Putamen (tissue), 1 donor: ENCODE measurements around the gene CTRB1.
"Not testable (repeated sequence)": the region's sequence is repeated elsewhere in the genome, so short reads cannot be mapped to it uniquely, and the experiment has no call there.

Experiments used
- DNase-seq: peaks from one replicate; pipeline ENCODE4 v3.0.0-alpha.2; 2016; ENCODE audit warnings: low spot score

The CTRB1 gene

GRCh38 chr16:75204410-75204758, 14.4 kb upstream of the CTRB1 start:
- no peak for DNase-seq

GRCh38 chr16:75204905-75205304, 13.9 kb upstream of the CTRB1 start:
- not testable (repeated sequence) for DNase-seq

GRCh38 chr16:75205438-75205837, 13.3 kb upstream of the CTRB1 start:
- DNase-seq, result not testable (repeated sequence)

- DNase-seq, result not testable (repeated sequence)
Measured at GRCh38 chr16:75205961-75206748, 12.6 kb upstream of the CTRB1 start.

GRCh38 chr16:75206749-75207451, 11.9 kb upstream of the CTRB1 start, which contains the start of gene CTRB2:
Gene CTRB2, minus strand, starts transcription at chr16:75207161. Its CDS starts 20 bp downstream, at chr16:75207141.
- no peak for DNase-seq

- DNase-seq, result no peak
Measured at GRCh38 chr16:75207831-75208230, 11.0 kb upstream of the CTRB1 start.

- no peak for DNase-seq
Measured at GRCh38 chr16:75208242-75208825, 10.5 kb upstream of the CTRB1 start.

GRCh38 chr16:75208861-75209505, 9.8 kb upstream of the CTRB1 start:
- DNase-seq, result no peak

- DNase-seq, result not testable (repeated sequence)
Measured at GRCh38 chr16:75209514-75209913, 9.3 kb upstream of the CTRB1 start.

GRCh38 chr16:75209944-75210343, 8.8 kb upstream of the CTRB1 start:
- DNase-seq, result no peak

- not testable (repeated sequence) for DNase-seq
Measured at GRCh38 chr16:75211286-75211685, 7.5 kb upstream of the CTRB1 start.

- DNase-seq, result no peak
Measured at GRCh38 chr16:75216127-75216526, 2.7 kb upstream of the CTRB1 start.

GRCh38 chr16:75216576-75216975, 2.2 kb upstream of the CTRB1 start:
- no peak for DNase-seq

- DNase-seq, result no peak
Measured at GRCh38 chr16:75217389-75217851, 1.4 kb upstream of the CTRB1 start.

GRCh38 chr16:75219088-75219487, 300 bp downstream of the CTRB1 start:
- DNase-seq, result no peak

- DNase-seq, result no peak
Measured at GRCh38 chr16:75219838-75220237, 1.1 kb downstream of the CTRB1 start.

GRCh38 chr16:75222271-75222783, 3.5 kb downstream of the CTRB1 start:
- DNase-seq, result no peak

GRCh38 chr16:75223129-75223528, 4.3 kb downstream of the CTRB1 start:
- not testable (repeated sequence) for DNase-seq

- DNase-seq, result no peak
Measured at GRCh38 chr16:75224306-75225082, 5.7 kb downstream of the CTRB1 start.

- no peak for DNase-seq
Measured at GRCh38 chr16:75225092-75225491, 6.3 kb downstream of the CTRB1 start.
